Colonic mucosa (tissue), 4 donors: ENCODE results near the gene GPC6. TPM values are rescaled to one million over a fixed set of nuclear protein-coding genes. Genes with fewer than 3 reads are reported as not detected.

Source experiments
- DNase-seq: peaks from one replicate; pipeline ENCODE4 v3.0.0-alpha.2; 2020
- H3K27ac ChIP-seq: fragments of 200-600 bp; one replicate; pipeline ENCODE4 v1.8.0; 2021
- H3K27me3 ChIP-seq: fragments of 200-600 bp; one replicate; pipeline ENCODE4 v1.8.0; 2021
- H3K36me3 ChIP-seq: fragments of 200-600 bp; one replicate; pipeline ENCODE4 v1.8.0; 2021
- H3K4me1 ChIP-seq: fragments of 200-600 bp; one replicate; pipeline ENCODE4 v1.8.0; 2021; ENCODE audit warnings: mild to moderate bottlenecking
- H3K4me3 ChIP-seq: fragments of 200-600 bp; one replicate; pipeline ENCODE4 v1.8.0; 2021
- H3K9ac ChIP-seq, 2 donors: one replicate each; pipeline ENCODE4 v1.7.0; 2013; ENCODE audit warnings: control low read depth in 2 of 2, low read depth in 2 of 2, low read length in 2 of 2
- H3K9me3 ChIP-seq: fragments of 200-600 bp; one replicate; pipeline ENCODE4 v1.8.0; 2021
- CTCF ChIP-seq: fragments of 200-600 bp; IDR thresholded peaks from one replicate; pipeline ENCODE4 v1.8.0; 2022; ENCODE audit warnings: antibody characterized with exemption, mild to moderate bottlenecking
- intact Hi-C: fragments of 100-400 bp; cut with DNase I; formaldehyde crosslinking; loops from one replicate; pipeline ENCODE4 v1.14.1; 2022
- total RNA-seq, 2 donors: library from RNA; stranded (reverse); fragmentation: NEBNext Ultra II Directional in 1 of 2; extraction: Animal tissue kit (Norgen Biotek cat#: 25700) in 1 of 2; gene quantifications; one replicate each; pipeline ENCODE4 v1.2.1, GENCODE V29; 2021
- donor health status: healthy.
- donor health status: DM: no; HTN: no; CAD: no.
- donor health status: DM: no; HTN: no; CAD: no.

The GPC6 gene
- total RNA-seq, 2 donors from 2014 or later: 2.3 to 4.0 TPM

- DNase-seq: no peak
- no peak overlapping the region for H3K9ac ChIP-seq
- no peaks in the 10 kb centered on the region for H3K27me3 ChIP-seq
- H3K27ac ChIP-seq: no peak overlapping the region
- H3K4me1 ChIP-seq: no peaks in the 10 kb centered on the region
- H3K4me3 ChIP-seq: no peak overlapping the region
- no peaks in the 10 kb centered on the region for H3K36me3 ChIP-seq
- intact Hi-C loops: no loop called here
- H3K9me3 ChIP-seq: no peaks in the 10 kb centered on the region
- TF ChIP-seq CTCF: no peak
These were observed 749.9 kb downstream of the GPC6 start for GRCh38 chr13:93976528-93976927.

GRCh38 chr13:93977986-93978385 is 751.4 kb downstream of the GPC6 start:
- H3K9ac ChIP-seq: no peak overlapping the region

GRCh38 chr13:93981426-93981977 is 754.9 kb downstream of the GPC6 start:
- Histone ChIP-seq H3K4me3 (no peak overlapping the region), H3K9ac (no peak overlapping the region), H3K4me1 (no peaks in the 10 kb centered on the region), H3K36me3 (no peaks in the 10 kb centered on the region), H3K27me3 (no peaks in the 10 kb centered on the region), H3K27ac (no peak overlapping the region), H3K9me3 (no peaks in the 10 kb centered on the region)
- intact Hi-C loops: no loop called here
- TF ChIP-seq CTCF: no peak
- DNase-seq: no peak

More at GRCh38 chr13:93977986-93978385, 751.4 kb downstream of the GPC6 start:
- Histone ChIP-seq H3K9me3 (no peaks in the 10 kb centered on the region), H3K27ac (no peak overlapping the region), H3K4me3 (no peak overlapping the region), H3K36me3 (no peaks in the 10 kb centered on the region), H3K4me1 (no peaks in the 10 kb centered on the region), H3K27me3 (no peaks in the 10 kb centered on the region)
- DNase-seq: no peak
- no peak for TF ChIP-seq CTCF
- intact Hi-C loops: no loop called here

GRCh38 chr13:93982179-93982918 is 755.7 kb downstream of the GPC6 start:
- Histone ChIP-seq H3K4me3 (no peak overlapping the region), H3K27me3 (no peaks in the 10 kb centered on the region), H3K27ac (no peak overlapping the region), H3K4me1 (no peaks in the 10 kb centered on the region), H3K9ac (no peak overlapping the region), H3K9me3 (no peaks in the 10 kb centered on the region), H3K36me3 (no peaks in the 10 kb centered on the region)
- TF ChIP-seq CTCF: no peak
- intact Hi-C loops: no loop called here
- DNase-seq: no peak

- Histone ChIP-seq H3K27ac (no peak overlapping the region), H3K27me3 (no peaks in the 10 kb centered on the region), H3K4me1 (no peaks in the 10 kb centered on the region), H3K4me3 (no peak overlapping the region), H3K36me3 (no peaks in the 10 kb centered on the region), H3K9ac (no peak overlapping the region), H3K9me3 (no peaks in the 10 kb centered on the region)
- intact Hi-C loops: no loop called here
- DNase-seq: no peak
- no peak for TF ChIP-seq CTCF
These were observed 757.4 kb downstream of the GPC6 start for GRCh38 chr13:93984052-93984451.
